HG03432 (cell line): ENCODE measurements around the gene ANKS1A.
"Not testable (repeated sequence)": the region's sequence is repeated elsewhere in the genome, so short reads cannot be mapped to it uniquely, and the experiment has no call there.

Experiments
- ATAC-seq: cut with Tn5 transposase; IDR thresholded peaks from one replicate; pipeline ENCODE4 v1.9.1; 2021; ENCODE audit warnings: mild to moderate bottlenecking, moderate library complexity; ENCODE audit not compliant: unreplicated experiment

ANKS1A gene

DNA sequence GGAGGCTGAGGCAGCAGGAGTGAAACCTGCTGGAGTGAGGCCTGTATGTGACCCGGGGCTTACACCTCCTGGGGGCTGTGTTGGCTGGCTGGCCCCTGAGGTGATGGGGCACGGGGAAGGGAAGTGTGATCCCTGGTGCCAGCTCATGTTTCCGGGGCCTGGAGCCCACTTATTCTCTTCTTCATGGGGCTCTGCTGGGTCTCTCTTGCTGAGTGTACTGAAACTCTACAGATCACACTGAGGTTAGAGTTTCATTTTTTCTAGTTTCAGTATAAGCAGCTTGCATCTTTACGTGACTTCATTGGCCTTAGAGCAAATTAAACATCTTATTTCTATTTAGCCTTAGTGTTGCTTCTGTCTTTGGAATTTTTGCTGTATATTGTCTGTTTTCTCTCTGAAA is 96.2 kb downstream of the ANKS1A start:
- no peak for ATAC-seq

DNA sequence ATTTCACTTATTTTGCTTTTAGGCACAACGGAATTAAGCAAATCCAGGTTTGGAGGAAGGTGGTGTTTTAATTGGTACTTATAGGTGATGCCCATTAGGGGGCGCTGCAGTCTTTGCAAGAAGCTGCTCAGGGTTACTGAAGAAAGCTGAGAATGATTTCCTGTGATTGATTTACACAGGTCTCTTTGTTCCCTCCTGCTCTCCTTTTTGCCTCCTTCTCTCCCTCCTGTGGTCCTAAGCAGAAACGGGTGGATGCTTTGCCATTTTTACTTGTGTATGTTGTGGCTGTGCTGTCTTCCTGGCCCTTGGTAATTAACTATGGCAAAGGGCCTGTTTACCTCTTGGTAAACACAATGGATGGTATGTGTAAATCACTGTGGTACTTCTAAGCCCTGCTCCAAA is 97.8 kb downstream of the ANKS1A start:
- no peak for ATAC-seq

DNA sequence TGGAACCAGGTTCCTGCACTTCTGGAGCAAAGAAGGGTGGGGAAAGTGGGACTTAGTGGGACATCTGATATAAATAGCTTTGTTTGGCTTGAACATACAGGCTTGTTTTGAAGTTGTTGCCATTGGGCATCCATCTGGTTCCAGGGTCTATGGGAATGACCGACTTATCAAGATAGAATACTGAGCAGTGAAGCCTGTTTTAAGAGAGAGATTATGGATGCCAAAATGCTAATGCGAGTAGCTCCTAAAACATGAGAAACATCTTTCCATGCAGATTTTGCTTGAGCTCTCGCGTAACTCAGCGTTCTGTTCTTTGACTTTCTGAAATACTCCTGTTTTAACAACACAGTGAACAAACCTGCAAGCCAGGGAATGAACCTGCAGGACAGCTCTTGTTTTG is 98.5 kb downstream of the ANKS1A start:
- no peak for ATAC-seq

DNA sequence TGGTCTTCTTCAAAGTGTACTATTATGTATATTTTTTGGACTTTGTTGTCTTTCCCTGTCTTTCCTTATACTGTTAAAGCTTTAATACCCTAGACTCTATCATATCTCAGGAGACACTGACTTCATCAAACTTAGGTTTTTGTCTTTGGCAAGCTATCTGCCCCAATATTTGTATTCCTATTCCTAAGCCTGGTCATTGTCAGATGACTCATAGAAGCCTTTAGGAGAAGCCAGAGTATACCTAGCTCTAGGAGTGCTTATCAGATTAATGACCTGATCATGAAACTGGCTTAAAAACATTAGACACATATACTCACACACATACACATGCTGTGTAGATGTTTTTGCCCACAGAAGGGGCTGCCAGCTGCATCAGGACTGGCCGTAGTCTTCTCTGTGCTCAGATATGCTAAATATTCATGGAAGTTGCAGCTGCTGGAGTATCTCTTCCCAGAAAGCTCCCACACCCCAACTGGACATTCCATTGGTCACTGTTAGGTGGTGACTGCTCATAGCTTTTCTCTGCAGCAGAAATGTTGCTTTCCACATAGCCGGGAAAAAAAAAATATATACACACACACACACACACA is 102.0 kb downstream of the ANKS1A start:
- no peak for ATAC-seq

GRCh38 chr6:34992376-34992775 is 103.3 kb downstream of the ANKS1A start:
- no peak for ATAC-seq

GRCh38 chr6:34993213-34993612 is 104.2 kb downstream of the ANKS1A start:
- no peak for ATAC-seq

DNA sequence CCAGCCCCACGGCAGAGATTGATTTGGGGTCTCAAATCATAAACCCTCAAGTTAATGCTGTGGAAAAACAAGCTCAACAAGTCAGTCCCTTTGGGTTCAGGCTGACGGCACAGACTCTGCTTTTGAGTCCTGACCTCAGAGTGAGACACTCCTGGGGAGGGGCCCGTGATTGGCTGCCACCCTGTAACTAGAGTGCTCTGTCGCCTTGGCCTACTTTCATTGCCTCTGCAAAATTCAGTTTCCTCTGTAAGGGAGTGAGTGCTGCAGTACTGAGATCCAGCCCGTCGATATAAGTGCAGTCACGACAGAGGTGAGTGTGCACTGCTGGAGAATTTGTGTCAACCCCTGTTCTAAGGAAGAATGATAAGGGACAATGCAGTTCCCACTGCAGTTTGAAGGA is 105.6 kb downstream of the ANKS1A start:
- ATAC-seq: no peak

- ATAC-seq: not testable (repeated sequence)
These were observed 109.4 kb downstream of the ANKS1A start for GRCh38 chr6:34998417-34998816.

DNA sequence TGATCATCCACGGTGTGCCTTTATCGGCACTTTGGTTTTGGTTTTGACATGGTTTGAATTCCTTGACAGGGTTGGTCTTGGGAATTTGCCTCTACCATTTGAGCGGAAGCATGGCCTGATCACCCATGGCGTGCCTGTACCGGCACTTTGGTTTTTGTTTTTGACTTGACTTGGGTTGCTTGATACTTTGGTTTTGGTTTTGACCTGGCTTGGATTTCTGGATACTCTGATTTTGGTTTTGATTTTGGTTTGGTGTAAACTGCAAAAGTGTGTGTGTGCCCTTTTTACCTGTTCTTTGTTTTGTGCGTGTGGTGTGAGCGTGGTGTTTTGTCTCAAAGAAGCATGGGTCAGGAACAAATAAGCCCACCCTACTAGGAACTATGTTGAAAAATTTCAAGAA is 110.1 kb downstream of the ANKS1A start:
- not testable (repeated sequence) for ATAC-seq

DNA sequence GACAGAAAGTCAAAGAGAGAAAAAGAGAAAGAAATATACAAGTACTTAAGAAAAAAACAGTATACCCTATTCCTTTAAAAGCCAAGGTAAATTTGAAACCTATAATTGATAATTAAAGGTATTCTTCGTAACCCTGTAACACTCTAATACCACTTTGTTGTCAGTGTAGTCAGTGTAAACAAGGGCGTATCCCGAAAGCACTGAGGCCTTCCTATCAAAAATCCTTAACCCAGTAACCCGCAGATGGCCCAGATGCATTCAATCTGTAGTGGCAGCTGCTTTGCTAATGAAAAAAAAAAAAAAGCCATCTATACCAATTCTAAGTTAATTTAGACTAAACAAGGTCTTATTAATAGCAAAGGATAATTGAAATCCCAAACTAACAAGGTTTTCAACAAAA is 110.9 kb downstream of the ANKS1A start:
- not testable (repeated sequence) for ATAC-seq

GRCh38 chr6:35001349-35001748 is 112.3 kb downstream of the ANKS1A start:
- not testable (repeated sequence) for ATAC-seq

DNA sequence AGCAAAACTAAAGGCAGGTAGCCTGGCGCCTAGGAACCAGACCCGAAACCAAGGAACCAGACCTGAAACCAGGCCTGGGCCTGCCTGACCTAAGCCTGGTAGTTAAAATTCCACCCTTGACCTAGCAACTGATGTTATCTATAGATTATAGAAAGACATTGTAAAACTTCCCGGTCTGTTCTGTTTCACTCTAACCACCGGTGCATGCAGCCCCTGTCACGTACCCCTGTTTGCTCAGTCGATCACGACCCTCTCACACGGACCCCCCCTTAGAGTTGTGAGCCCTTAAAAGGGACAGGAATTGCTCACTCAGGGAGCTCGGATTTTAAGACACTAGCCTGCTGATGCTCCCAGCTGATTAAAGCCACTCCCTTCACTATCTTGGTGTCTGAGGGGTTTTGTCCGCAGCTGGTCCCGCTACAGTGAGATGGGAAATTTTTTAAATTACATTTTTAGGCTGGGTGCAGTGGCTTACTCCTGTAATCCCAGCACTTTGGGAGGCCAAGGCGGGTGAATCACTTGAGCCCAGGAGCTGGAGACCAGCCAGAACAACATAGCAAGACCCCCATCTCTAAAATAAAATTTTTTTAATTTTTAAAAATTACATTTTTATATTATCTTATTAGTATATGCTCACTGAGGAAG is 115.0 kb downstream of the ANKS1A start:
- not testable (repeated sequence) for ATAC-seq

- ATAC-seq: no peak
These were observed 118.0 kb downstream of the ANKS1A start for GRCh38 chr6:35007016-35007415.

DNA sequence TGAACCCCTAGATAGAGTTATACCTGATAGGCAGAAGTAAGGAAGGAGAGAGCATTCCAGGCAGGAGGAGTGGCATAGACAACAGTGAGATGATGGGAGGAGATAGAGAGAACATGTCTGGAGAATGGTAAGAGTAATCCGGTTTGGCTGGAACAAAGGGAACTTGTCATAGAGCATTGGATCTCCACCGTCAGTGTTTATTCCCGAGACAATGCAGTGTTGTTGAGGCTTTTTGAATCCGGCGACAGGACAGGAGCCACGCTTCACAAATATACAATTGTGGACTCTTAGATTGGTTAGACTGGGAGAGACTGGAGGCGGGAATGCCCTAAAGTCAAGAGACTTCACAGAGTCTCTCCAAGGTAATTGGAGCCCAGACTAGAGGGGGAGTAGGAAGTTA is 119.8 kb downstream of the ANKS1A start:
- no peak for ATAC-seq

DNA sequence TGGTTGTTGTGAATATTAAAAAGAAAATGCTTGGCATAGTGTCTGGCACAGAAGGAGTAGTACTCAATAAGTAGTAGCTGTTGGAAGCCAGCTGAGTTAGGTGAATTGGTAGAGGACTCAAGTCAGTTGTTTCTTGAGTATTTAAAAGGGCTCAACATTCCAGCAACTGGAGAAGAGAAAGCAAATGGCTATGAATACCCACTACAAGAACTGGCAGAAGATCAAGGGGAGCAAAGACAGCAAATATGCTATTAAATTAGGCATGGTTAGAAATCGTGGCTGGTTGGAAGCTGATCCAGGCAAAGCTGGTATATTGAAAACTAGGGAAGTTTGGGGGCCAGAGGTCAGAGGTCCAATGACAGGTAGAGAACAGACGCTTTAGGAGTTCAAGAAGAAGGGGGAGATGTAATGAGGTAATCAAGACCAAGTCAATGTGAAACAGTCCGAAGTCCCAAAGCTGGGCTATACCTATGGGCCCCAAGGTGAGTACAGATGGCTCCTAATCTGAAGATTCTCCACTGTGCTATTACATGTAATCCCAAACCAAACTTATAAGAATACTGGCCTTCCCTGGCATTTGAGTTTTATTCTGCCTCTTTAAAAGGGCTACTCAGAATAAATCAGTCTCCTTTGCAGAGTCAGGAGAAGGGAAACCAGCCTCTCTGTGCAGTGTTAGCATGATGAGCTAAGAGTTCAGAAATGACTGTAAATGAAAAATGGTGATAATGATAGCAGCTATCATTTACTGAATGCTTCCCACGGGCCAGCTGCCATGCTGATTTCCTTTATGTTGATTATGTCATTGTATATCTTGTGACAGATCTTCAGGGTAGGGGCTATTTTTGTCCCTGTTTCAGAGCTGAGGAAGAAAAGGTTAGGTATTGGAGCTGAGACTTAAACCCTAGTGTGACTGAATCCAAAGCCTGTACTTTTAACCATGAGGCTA is 122.3 kb downstream of the ANKS1A start:
- no peak for ATAC-seq

GRCh38 chr6:35013701-35014100 is 124.6 kb downstream of the ANKS1A start:
- ATAC-seq: no peak

- ATAC-seq: no peak
These were observed 125.3 kb downstream of the ANKS1A start for GRCh38 chr6:35014341-35014740.

DNA sequence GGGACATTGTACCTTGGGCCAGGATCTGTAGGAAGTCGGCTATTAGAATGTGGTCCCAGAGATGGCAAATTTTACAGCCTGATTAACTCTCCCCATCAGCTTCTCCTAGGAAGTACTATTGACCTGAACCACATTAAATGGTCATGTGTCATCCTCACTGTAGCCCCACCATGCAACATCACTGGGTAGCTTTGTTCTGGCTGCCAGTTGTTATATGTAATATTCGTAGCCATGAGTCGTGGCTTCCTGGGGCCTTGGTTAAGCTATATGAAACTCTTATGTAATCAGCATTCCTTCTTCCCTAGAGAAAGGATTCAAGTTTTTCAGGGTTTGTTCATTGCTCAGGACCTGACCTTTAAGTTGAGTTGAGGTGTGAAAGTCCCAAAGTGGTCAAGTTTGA is 125.7 kb downstream of the ANKS1A start:
- no peak for ATAC-seq

GRCh38 chr6:35015476-35015875 is 126.4 kb downstream of the ANKS1A start:
- ATAC-seq: no peak

GRCh38 chr6:35015996-35016395 is 126.9 kb downstream of the ANKS1A start:
- no peak for ATAC-seq

DNA sequence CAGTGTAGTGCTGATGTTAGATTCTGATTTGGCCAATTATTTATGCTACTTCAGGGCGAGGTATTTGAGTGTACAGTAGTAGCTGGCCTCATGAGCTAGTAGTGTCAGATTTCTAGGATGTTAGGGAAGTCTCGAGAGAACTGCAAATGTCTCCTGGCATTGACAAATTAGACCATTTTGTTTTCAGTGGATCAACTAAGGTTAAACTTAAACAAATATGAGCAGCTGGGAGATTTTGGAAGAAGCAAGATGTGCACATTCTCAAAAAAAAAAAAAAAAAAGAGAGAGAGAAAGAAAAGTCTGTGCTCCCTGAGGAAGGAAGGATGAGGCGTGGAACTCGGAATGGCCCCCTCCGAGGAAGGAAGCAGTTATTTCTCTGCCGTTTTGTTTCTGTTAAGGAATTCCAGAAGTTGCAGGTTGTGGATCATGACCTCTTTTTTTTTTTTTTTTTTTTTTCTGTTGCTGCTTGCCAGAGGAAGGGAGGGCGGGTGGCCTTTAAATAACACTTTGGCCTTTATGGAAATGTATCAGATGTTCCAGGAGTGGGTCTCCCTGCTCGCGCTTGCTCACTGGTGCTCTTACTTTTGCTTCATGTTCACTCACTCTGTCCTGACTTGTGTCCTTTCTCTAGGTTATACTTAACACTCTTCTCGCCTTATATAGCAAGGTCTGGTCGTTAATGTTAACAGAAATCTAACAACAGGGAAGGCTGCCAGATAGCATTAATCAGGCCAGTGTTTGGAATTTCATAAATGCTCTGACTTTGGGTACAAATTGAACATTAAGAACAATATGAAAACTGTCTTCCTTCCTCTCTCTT is 127.7 kb downstream of the ANKS1A start:
- ATAC-seq: no peak
